GM23338 (cell line): Measurements from ENCODE around the gene RALGPS1. TPM values are rescaled to one million over a fixed set of nuclear protein-coding genes. Genes with fewer than 3 reads are reported as not detected.

ENCODE experiments used
- ATAC-seq: fragments of 200-7000 bp; cut with Tn5 transposase; 3 replicates; pipeline ENCODE4 v1.9.1; 2020
- DNase-seq: peaks from one replicate; pipeline ENCODE4 v3.0.0-alpha.2; 2015; ENCODE audit warnings: low spot score
- H2AFZ ChIP-seq: fragments of 200-600 bp; sonication (generic); 2 replicates; pipeline ENCODE4 v1.8.0; 2016; ENCODE audit warnings: antibody characterized with exemption, mild to moderate bottlenecking, moderate library complexity
- H3F3A ChIP-seq: fragments of 200-600 bp; sonication (generic); replicated peaks from 2 replicates; pipeline ENCODE4 v1.8.0; 2017; ENCODE audit warnings: antibody characterized with exemption, mixed run types, low read depth
- H3K27ac ChIP-seq: fragments of 200-600 bp; sonication (generic); 2 replicates; pipeline ENCODE4 v1.6.1; 2016; ENCODE audit warnings: low read depth
- H3K27me3 ChIP-seq: fragments of 200-600 bp; sonication (generic); 2 replicates; pipeline ENCODE4 v1.8.0; 2016; ENCODE audit warnings: mild to moderate bottlenecking, mixed run types, moderate library complexity; ENCODE audit not compliant: insufficient read depth
- H3K36me3 ChIP-seq: fragments of 200-600 bp; sonication (generic); 2 replicates; pipeline ENCODE4 v1.8.0; 2016; ENCODE audit warnings: mild to moderate bottlenecking; ENCODE audit not compliant: insufficient read depth
- H3K4me1 ChIP-seq: fragments of 200-600 bp; sonication (generic); 2 replicates; pipeline ENCODE4 v1.8.0; 2016; ENCODE audit warnings: mild to moderate bottlenecking, moderate library complexity; ENCODE audit not compliant: insufficient read depth
- H3K4me2 ChIP-seq: fragments of 200-600 bp; sonication (generic); 2 replicates; pipeline ENCODE4 v1.7.1; 2017; ENCODE audit warnings: mixed run types
- H3K4me3 ChIP-seq: fragments of 200-600 bp; sonication (generic); 2 replicates; pipeline ENCODE4 v1.6.1; 2016; ENCODE audit warnings: mixed run types
- H3K79me2 ChIP-seq: fragments of 200-600 bp; sonication (generic); replicated peaks from 2 replicates; pipeline ENCODE4 v1.8.0; 2017; ENCODE audit warnings: mild to moderate bottlenecking; ENCODE audit not compliant: insufficient read depth
- H3K9me2 ChIP-seq: fragments of 200-600 bp; sonication (generic); 2 replicates; pipeline ENCODE4 v1.8.0; 2017; ENCODE audit not compliant: insufficient read depth
- H4K20me1 ChIP-seq: fragments of 200-600 bp; sonication (generic); replicated peaks from 2 replicates; pipeline ENCODE4 v1.8.0; 2017; ENCODE audit warnings: mild to moderate bottlenecking; ENCODE audit not compliant: insufficient read depth
- H3K27ac Mint-ChIP-seq: 2 replicates; pipeline ENCODE4 v1.8.0; 2020; ENCODE audit warnings: inconsistent platforms, mild to moderate bottlenecking, moderate library complexity, mixed read lengths
- H3K27me3 Mint-ChIP-seq: 3 replicates; pipeline ENCODE4 v1.8.0; 2022; ENCODE audit warnings: low read depth, mild to moderate bottlenecking, moderate library complexity, mixed read lengths, inconsistent platforms; ENCODE audit not compliant: insufficient read depth, poor library complexity
- H3K36me3 Mint-ChIP-seq: 3 replicates; pipeline ENCODE4 v1.8.0; 2021; ENCODE audit warnings: low read depth, mild to moderate bottlenecking, inconsistent platforms, moderate library complexity, mixed read lengths
- H3K4me1 Mint-ChIP-seq: 3 replicates; pipeline ENCODE4 v1.8.0; 2020; ENCODE audit warnings: mild to moderate bottlenecking, inconsistent platforms, mixed read lengths
- H3K4me3 Mint-ChIP-seq: 3 replicates; pipeline ENCODE4 v1.8.0; 2021; ENCODE audit warnings: moderate library complexity, mild to moderate bottlenecking, inconsistent platforms, mixed read lengths
- H3K9me3 Mint-ChIP-seq: 3 replicates; pipeline ENCODE4 v1.8.0; 2020; ENCODE audit warnings: moderate library complexity, mild to moderate bottlenecking, inconsistent platforms, mixed read lengths
- CREB1 ChIP-seq: fragments of 250-450 bp; sonication (Bioruptor Pico); IDR thresholded peaks from 2 replicates; pipeline ENCODE4 v1.5.0; 2020; ENCODE audit warnings: low read depth, mild to moderate bottlenecking, moderate library complexity
- EZH2 ChIP-seq: fragments of 200-600 bp; sonication (generic); IDR thresholded peaks from one replicate; pipeline ENCODE4 v1.8.0; 2017; ENCODE audit warnings: antibody characterized with exemption, mild to moderate bottlenecking, low read depth; ENCODE audit not compliant: unreplicated experiment
- EZH2phosphoT487 ChIP-seq: fragments of 200-600 bp; sonication (generic); IDR thresholded peaks from one replicate; pipeline ENCODE4 v1.8.1; 2018; ENCODE audit warnings: antibody characterized with exemption; ENCODE audit not compliant: unreplicated experiment
- JUNB ChIP-seq: IDR thresholded peaks from one replicate; pipeline ENCODE4 v1.6.1; 2016; ENCODE audit warnings: antibody characterized with exemption; ENCODE audit not compliant: unreplicated experiment
- NANOG ChIP-seq: IDR thresholded peaks from 2 replicates; pipeline ENCODE4 v1.6.1; 2016; ENCODE audit warnings: antibody characterized with exemption, borderline replicate concordance
- POLR2AphosphoS5 ChIP-seq: IDR thresholded peaks from 2 replicates; pipeline ENCODE4 v1.6.1; 2016; ENCODE audit warnings: antibody characterized with exemption, low read depth
- STAT1 ChIP-seq: IDR thresholded peaks from one replicate; pipeline ENCODE4 v1.6.1; 2016; ENCODE audit warnings: antibody characterized with exemption; ENCODE audit not compliant: unreplicated experiment
- ZNF114 ChIP-seq: fragments of 250-450 bp; sonication (Bioruptor Pico); IDR thresholded peaks from 2 replicates; pipeline ENCODE4 v1.5.0; 2020; ENCODE audit warnings: mild to moderate bottlenecking, moderate library complexity
- ZNF331 ChIP-seq: fragments of 250-450 bp; sonication (Bioruptor Pico); IDR thresholded peaks from 2 replicates; pipeline ENCODE4 v1.5.0; 2020; ENCODE audit warnings: low read depth, mild to moderate bottlenecking, moderate library complexity
- polyA plus RNA-seq: library from polyadenylated mRNA; unstranded; fragments of >200 nt; fragmentation: Nextera tagmentation; extraction: Ambion mirVana; gene quantifications from 2 replicates; pipeline ENCODE4 v1.2.1, GENCODE V29; 2016
- total RNA-seq: library from RNA; depleted of rRNA; stranded (reverse); fragments of >200 nt; shearing (Covaris generic); gene quantifications from 2 replicates; pipeline ENCODE4 v1.2.3, GENCODE V29; 2014
- TF ChIP-seq, protein P1 (sequence below): fragments of 250-450 bp; sonication (Bioruptor Pico); IDR thresholded peaks from 2 replicates; pipeline ENCODE4 v1.5.0; 2020; ENCODE audit warnings: mild to moderate bottlenecking, moderate library complexity
- TF ChIP-seq, protein P2 (sequence below), 2 experiments: fragments of 200-600 bp in 1 of 2; sonication (generic) in 1 of 2; conservative IDR thresholded peaks; 2 replicates each; pipeline versions ENCODE4 v1.5.1 to v1.6.1; 2016 to 2017; ENCODE audit warnings: antibody characterized with exemption in 2 of 2, low read depth in 2 of 2, mild to moderate bottlenecking in 2 of 2, moderate library complexity in 1 of 2
- TF ChIP-seq, protein P3 (sequence below): IDR thresholded peaks from 2 replicates; pipeline ENCODE4 v1.6.1; 2016; ENCODE audit warnings: antibody characterized with exemption
- TF ChIP-seq, protein P4 (sequence below): IDR thresholded peaks from one replicate; pipeline ENCODE4 v1.6.1; 2018; ENCODE audit warnings: antibody characterized with exemption; ENCODE audit not compliant: unreplicated experiment

Gene RALGPS1
- total and polyA plus RNA-seq, 2 experiments from 2014 or later: 18.2 to 57.1 TPM

DNA sequence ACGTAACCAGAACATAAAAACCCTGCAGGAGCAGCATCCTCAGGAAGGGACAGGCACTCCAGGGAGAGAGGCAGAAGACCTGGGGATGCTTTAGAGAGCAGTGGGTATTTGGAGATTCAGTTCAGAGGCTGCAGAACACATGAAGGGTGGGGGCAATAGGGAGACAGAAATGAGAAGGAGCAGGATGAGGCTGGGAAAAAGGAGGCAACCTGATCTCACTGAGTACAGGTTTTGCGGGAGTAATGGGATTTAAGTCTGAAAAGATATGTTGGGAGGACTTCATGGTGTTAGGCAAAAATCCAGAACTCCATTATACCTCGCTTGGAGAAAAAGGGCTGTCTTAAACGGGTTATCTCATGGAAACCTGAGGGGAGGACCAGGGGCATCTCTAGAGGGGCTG, 308.7 kb downstream of the RALGPS1 start:
- Histone ChIP-seq H3K36me3 (no peaks in the 10 kb centered on the region), H2AFZ (peak overlapping the region; percentile 92), H3K27me3 (peaks cover 25% of the 10 kb centered on the region), H3K4me3 (peak overlapping the region; percentile 79; the same call in 1 of the 2 replicates), H3K79me2 (no peaks in the 10 kb centered on the region), H4K20me1 (peaks cover 9% of the 10 kb centered on the region; the same call in 1 of the 2 replicates), H3K27ac (no peak overlapping the region), H3K9me2 (no peaks in the 10 kb centered on the region), H3K4me1 (peaks cover 8% of the 10 kb centered on the region; the same call in 1 of the 2 replicates), H3K4me2 (peak overlapping the region; percentile 94), H3F3A (peaks cover 11% of the 10 kb centered on the region)
- peak overlapping the region; percentile 83; the same call in 1 of the 3 replicates for H3K4me3 Mint-ChIP-seq
- peaks cover 3% of the 10 kb centered on the region; the same call in 1 of the 3 replicates for H3K9me3 Mint-ChIP-seq
- no peak overlapping the region for H3K27ac Mint-ChIP-seq
- peaks cover 21% of the 10 kb centered on the region for H3K27me3 Mint-ChIP-seq
- peaks cover 19% of the 10 kb centered on the region for H3K4me1 Mint-ChIP-seq
- no peaks in the 10 kb centered on the region for H3K36me3 Mint-ChIP-seq
- ATAC-seq (no peak), DNase-seq (no peak)
- TF ChIP-seq, protein P1, sequence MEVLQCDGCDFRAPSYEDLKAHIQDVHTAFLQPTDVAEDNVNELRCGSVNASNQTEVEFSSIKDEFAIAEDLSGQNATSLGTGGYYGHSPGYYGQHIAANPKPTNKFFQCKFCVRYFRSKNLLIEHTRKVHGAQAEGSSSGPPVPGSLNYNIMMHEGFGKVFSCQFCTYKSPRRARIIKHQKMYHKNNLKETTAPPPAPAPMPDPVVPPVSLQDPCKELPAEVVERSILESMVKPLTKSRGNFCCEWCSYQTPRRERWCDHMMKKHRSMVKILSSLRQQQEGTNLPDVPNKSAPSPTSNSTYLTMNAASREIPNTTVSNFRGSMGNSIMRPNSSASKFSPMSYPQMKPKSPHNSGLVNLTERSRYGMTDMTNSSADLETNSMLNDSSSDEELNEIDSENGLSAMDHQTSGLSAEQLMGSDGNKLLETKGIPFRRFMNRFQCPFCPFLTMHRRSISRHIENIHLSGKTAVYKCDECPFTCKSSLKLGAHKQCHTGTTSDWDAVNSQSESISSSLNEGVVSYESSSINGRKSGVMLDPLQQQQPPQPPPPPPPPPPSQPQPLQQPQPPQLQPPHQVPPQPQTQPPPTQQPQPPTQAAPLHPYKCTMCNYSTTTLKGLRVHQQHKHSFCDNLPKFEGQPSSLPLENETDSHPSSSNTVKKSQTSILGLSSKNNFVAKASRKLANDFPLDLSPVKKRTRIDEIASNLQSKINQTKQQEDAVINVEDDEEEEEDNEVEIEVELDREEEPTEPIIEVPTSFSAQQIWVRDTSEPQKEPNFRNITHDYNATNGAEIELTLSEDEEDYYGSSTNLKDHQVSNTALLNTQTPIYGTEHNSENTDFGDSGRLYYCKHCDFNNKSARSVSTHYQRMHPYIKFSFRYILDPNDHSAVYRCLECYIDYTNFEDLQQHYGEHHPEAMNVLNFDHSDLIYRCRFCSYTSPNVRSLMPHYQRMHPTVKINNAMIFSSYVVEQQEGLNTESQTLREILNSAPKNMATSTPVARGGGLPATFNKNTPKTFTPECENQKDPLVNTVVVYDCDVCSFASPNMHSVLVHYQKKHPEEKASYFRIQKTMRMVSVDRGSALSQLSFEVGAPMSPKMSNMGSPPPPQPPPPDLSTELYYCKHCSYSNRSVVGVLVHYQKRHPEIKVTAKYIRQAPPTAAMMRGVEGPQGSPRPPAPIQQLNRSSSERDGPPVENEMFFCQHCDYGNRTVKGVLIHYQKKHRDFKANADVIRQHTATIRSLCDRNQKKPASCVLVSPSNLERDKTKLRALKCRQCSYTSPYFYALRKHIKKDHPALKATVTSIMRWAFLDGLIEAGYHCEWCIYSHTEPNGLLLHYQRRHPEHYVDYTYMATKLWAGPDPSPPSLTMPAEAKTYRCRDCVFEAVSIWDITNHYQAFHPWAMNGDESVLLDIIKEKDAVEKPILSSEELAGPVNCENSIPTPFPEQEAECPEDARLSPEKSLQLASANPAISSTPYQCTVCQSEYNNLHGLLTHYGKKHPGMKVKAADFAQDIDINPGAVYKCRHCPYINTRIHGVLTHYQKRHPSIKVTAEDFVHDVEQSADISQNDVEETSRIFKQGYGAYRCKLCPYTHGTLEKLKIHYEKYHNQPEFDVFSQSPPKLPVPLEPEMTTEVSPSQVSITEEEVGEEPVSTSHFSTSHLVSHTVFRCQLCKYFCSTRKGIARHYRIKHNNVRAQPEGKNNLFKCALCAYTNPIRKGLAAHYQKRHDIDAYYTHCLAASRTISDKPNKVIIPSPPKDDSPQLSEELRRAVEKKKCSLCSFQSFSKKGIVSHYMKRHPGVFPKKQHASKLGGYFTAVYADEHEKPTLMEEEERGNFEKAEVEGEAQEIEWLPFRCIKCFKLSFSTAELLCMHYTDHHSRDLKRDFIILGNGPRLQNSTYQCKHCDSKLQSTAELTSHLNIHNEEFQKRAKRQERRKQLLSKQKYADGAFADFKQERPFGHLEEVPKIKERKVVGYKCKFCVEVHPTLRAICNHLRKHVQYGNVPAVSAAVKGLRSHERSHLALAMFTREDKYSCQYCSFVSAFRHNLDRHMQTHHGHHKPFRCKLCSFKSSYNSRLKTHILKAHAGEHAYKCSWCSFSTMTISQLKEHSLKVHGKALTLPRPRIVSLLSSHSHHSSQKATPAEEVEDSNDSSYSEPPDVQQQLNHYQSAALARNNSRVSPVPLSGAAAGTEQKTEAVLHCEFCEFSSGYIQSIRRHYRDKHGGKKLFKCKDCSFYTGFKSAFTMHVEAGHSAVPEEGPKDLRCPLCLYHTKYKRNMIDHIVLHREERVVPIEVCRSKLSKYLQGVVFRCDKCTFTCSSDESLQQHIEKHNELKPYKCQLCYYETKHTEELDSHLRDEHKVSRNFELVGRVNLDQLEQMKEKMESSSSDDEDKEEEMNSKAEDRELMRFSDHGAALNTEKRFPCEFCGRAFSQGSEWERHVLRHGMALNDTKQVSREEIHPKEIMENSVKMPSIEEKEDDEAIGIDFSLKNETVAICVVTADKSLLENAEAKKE: no peak
- TF ChIP-seq, protein P2, sequence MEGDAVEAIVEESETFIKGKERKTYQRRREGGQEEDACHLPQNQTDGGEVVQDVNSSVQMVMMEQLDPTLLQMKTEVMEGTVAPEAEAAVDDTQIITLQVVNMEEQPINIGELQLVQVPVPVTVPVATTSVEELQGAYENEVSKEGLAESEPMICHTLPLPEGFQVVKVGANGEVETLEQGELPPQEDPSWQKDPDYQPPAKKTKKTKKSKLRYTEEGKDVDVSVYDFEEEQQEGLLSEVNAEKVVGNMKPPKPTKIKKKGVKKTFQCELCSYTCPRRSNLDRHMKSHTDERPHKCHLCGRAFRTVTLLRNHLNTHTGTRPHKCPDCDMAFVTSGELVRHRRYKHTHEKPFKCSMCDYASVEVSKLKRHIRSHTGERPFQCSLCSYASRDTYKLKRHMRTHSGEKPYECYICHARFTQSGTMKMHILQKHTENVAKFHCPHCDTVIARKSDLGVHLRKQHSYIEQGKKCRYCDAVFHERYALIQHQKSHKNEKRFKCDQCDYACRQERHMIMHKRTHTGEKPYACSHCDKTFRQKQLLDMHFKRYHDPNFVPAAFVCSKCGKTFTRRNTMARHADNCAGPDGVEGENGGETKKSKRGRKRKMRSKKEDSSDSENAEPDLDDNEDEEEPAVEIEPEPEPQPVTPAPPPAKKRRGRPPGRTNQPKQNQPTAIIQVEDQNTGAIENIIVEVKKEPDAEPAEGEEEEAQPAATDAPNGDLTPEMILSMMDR (conservative IDR thresholded peaks at IDR 0.05; ENCODE audit: low read depth in 2 of 2): no peak
- no peak for TF ChIP-seq ZNF331
- TF ChIP-seq, protein P3, sequence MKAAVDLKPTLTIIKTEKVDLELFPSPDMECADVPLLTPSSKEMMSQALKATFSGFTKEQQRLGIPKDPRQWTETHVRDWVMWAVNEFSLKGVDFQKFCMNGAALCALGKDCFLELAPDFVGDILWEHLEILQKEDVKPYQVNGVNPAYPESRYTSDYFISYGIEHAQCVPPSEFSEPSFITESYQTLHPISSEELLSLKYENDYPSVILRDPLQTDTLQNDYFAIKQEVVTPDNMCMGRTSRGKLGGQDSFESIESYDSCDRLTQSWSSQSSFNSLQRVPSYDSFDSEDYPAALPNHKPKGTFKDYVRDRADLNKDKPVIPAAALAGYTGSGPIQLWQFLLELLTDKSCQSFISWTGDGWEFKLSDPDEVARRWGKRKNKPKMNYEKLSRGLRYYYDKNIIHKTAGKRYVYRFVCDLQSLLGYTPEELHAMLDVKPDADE: no peak
- no peak for TF ChIP-seq EZH2phosphoT487
- no peak for TF ChIP-seq STAT1
- no peak for TF ChIP-seq ZNF114 (CRISPR knock-in tag)
- TF ChIP-seq JUNB: no peak
- TF ChIP-seq CREB1: no peak
- no peak for TF ChIP-seq NANOG
- no peak for TF ChIP-seq POLR2AphosphoS5
- TF ChIP-seq, protein P4, sequence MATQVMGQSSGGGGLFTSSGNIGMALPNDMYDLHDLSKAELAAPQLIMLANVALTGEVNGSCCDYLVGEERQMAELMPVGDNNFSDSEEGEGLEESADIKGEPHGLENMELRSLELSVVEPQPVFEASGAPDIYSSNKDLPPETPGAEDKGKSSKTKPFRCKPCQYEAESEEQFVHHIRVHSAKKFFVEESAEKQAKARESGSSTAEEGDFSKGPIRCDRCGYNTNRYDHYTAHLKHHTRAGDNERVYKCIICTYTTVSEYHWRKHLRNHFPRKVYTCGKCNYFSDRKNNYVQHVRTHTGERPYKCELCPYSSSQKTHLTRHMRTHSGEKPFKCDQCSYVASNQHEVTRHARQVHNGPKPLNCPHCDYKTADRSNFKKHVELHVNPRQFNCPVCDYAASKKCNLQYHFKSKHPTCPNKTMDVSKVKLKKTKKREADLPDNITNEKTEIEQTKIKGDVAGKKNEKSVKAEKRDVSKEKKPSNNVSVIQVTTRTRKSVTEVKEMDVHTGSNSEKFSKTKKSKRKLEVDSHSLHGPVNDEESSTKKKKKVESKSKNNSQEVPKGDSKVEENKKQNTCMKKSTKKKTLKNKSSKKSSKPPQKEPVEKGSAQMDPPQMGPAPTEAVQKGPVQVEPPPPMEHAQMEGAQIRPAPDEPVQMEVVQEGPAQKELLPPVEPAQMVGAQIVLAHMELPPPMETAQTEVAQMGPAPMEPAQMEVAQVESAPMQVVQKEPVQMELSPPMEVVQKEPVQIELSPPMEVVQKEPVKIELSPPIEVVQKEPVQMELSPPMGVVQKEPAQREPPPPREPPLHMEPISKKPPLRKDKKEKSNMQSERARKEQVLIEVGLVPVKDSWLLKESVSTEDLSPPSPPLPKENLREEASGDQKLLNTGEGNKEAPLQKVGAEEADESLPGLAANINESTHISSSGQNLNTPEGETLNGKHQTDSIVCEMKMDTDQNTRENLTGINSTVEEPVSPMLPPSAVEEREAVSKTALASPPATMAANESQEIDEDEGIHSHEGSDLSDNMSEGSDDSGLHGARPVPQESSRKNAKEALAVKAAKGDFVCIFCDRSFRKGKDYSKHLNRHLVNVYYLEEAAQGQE: no peak
- no peak for TF ChIP-seq EZH2
